ENCODE results near the gene TWSG1. TPM values are rescaled to one million over a fixed set of nuclear protein-coding genes. Genes with fewer than 3 reads are reported as not detected.

The TWSG1 gene
- total RNA-seq, 1 experiment from 2014 or later: 19.3 TPM

GRCh38 chr18:9293948-9294347 is 40.6 kb upstream of the TWSG1 start:
- Mint-ChIP-seq H3K36me3 (peaks cover 70% of the 10 kb centered on the region), H3K27ac (no peak overlapping the region), H3K9me3 (peaks cover 70% of the 10 kb centered on the region), H3K4me3 (no peak overlapping the region), H3K27me3 (ENCODE audit: low read depth) (no peaks in the 10 kb centered on the region), H3K4me1 (peaks cover 2% of the 10 kb centered on the region)
- TF ChIP-seq ZNF416 (CRISPR knock-in tag; IDR thresholded peaks at IDR 0.05) (no peak), GABPB1 (CRISPR knock-in tag; IDR thresholded peaks at IDR 0.05) (no peak), ZNF512 (CRISPR knock-in tag; IDR thresholded peaks at IDR 0.05; ENCODE audit: borderline replicate concordance) (no peak), RORB (CRISPR knock-in tag; IDR thresholded peaks at IDR 0.05) (no peak), GRHL2 (CRISPR knock-in tag; IDR thresholded peaks at IDR 0.05; ENCODE audit: insufficient replicate concordance, severe bottlenecking) (no peak), ZNF232 (CRISPR knock-in tag; IDR thresholded peaks at IDR 0.05) (no peak), STAT6 (CRISPR knock-in tag; conservative IDR thresholded peaks at IDR 0.05; ENCODE audit: low read depth) (no peak), ZNF263 (CRISPR knock-in tag; IDR thresholded peaks at IDR 0.05; ENCODE audit: low read depth) (no peak), ZNF317 (CRISPR knock-in tag; IDR thresholded peaks at IDR 0.05; ENCODE audit: borderline replicate concordance, low read depth) (no peak), SP1 (CRISPR knock-in tag; conservative IDR thresholded peaks at IDR 0.05) (no peak), OVOL2 (CRISPR knock-in tag; IDR thresholded peaks at IDR 0.05; ENCODE audit: borderline replicate concordance) (no peak), ATF1 (CRISPR knock-in tag; IDR thresholded peaks at IDR 0.05) (no peak), ZNF121 (CRISPR knock-in tag; IDR thresholded peaks at IDR 0.05) (no peak)
- TF ChIP-seq, protein P1, sequence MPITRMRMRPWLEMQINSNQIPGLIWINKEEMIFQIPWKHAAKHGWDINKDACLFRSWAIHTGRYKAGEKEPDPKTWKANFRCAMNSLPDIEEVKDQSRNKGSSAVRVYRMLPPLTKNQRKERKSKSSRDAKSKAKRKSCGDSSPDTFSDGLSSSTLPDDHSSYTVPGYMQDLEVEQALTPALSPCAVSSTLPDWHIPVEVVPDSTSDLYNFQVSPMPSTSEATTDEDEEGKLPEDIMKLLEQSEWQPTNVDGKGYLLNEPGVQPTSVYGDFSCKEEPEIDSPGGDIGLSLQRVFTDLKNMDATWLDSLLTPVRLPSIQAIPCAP (CRISPR knock-in tag; IDR thresholded peaks at IDR 0.05): no peak
- TF ChIP-seq, protein P2, sequence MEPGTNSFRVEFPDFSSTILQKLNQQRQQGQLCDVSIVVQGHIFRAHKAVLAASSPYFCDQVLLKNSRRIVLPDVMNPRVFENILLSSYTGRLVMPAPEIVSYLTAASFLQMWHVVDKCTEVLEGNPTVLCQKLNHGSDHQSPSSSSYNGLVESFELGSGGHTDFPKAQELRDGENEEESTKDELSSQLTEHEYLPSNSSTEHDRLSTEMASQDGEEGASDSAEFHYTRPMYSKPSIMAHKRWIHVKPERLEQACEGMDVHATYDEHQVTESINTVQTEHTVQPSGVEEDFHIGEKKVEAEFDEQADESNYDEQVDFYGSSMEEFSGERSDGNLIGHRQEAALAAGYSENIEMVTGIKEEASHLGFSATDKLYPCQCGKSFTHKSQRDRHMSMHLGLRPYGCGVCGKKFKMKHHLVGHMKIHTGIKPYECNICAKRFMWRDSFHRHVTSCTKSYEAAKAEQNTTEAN (CRISPR knock-in tag; IDR thresholded peaks at IDR 0.05): no peak
- TF ChIP-seq, protein P3, sequence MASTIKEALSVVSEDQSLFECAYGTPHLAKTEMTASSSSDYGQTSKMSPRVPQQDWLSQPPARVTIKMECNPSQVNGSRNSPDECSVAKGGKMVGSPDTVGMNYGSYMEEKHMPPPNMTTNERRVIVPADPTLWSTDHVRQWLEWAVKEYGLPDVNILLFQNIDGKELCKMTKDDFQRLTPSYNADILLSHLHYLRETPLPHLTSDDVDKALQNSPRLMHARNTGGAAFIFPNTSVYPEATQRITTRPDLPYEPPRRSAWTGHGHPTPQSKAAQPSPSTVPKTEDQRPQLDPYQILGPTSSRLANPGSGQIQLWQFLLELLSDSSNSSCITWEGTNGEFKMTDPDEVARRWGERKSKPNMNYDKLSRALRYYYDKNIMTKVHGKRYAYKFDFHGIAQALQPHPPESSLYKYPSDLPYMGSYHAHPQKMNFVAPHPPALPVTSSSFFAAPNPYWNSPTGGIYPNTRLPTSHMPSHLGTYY (CRISPR knock-in tag; IDR thresholded peaks at IDR 0.05): no peak
- CTCF ChIA-PET: no interaction called here
- DNase-seq (ENCODE audit: low spot score): no peak
- no peak for ATAC-seq
- POLR2A ChIA-PET: no interaction called here

GRCh38 chr18:9296233-9297006 is 38.2 kb upstream of the TWSG1 start:
- ChIA-PET CTCF (no interaction called here), POLR2A (no interaction called here)
- ATAC-seq: no peak

More at GRCh38 chr18:9296233-9297006, 38.2 kb upstream of the TWSG1 start:
- DNase-seq (ENCODE audit: low spot score): no peak
- Mint-ChIP-seq H3K27ac (no peak overlapping the region), H3K4me3 (no peak overlapping the region), H3K4me1 (peaks cover 5% of the 10 kb centered on the region), H3K27me3 (ENCODE audit: low read depth) (no peaks in the 10 kb centered on the region), H3K9me3 (peaks cover 60% of the 10 kb centered on the region), H3K36me3 (peaks cover 55% of the 10 kb centered on the region)
- no peak for TF ChIP-seq CREM (CRISPR knock-in tag; IDR thresholded peaks at IDR 0.05)
